GM06990 (cell line): ENCODE results near the gene CELF6.

Source experiments
- DNase-seq: peaks from one replicate; pipeline ENCODE4 v3.0.0-alpha.2; 2011; ENCODE audit not compliant: insufficient read length; ENCODE audit errors: extremely low read depth
- H3K27me3 ChIP-seq: replicated peaks from 2 replicates; pipeline ENCODE4 v1.6.0; 2011; ENCODE audit warnings: low read length; ENCODE audit not compliant: control insufficient read depth, insufficient read depth
- H3K36me3 ChIP-seq: 2 replicates; pipeline ENCODE4 v1.5.1; 2011; ENCODE audit warnings: low read length; ENCODE audit not compliant: control insufficient read depth, insufficient read depth
- H3K4me3 ChIP-seq: replicated peaks from 2 replicates; pipeline ENCODE4 v1.5.1; 2011; ENCODE audit warnings: low read depth, mild to moderate bottlenecking, control low read depth, low read length
- CTCF ChIP-seq: IDR thresholded peaks from 2 replicates; pipeline ENCODE4 v1.5.1; 2011; ENCODE audit warnings: low read length, control low read depth, mild to moderate bottlenecking, inconsistent platforms; ENCODE audit not compliant: insufficient read depth, poor library complexity, severe bottlenecking

The CELF6 gene

GRCh38 chr15:72358121-72358520, 38.2 kb upstream of the CELF6 start:
- no peak for TF ChIP-seq CTCF
- no peak overlapping the region for H3K4me3 ChIP-seq
- no peaks in the 10 kb centered on the region for H3K27me3 ChIP-seq
- DNase-seq = no peak
- peaks cover 16% of the 10 kb centered on the region for H3K36me3 ChIP-seq

- TF ChIP-seq CTCF = no peak
- no peak for DNase-seq
- Histone ChIP-seq H3K27me3 (no peaks in the 10 kb centered on the region), H3K36me3 (peaks cover 27% of the 10 kb centered on the region), H3K4me3 (no peak overlapping the region)
These were observed 34.5 kb upstream of the CELF6 start for GRCh38 chr15:72354496-72354895.

- no peak for DNase-seq
- Histone ChIP-seq H3K36me3 (peaks cover 33% of the 10 kb centered on the region), H3K4me3 (no peak overlapping the region), H3K27me3 (no peaks in the 10 kb centered on the region)
- no peak for TF ChIP-seq CTCF
These were observed 33.3 kb upstream of the CELF6 start for GRCh38 chr15:72353266-72353665.

GRCh38 chr15:72345806-72346205, 25.8 kb upstream of the CELF6 start:
- Histone ChIP-seq H3K4me3 (no peak overlapping the region), H3K36me3 (peaks cover 39% of the 10 kb centered on the region), H3K27me3 (no peaks in the 10 kb centered on the region)
- no peak for TF ChIP-seq CTCF
- DNase-seq = no peak

GRCh38 chr15:72345280-72345679, 25.3 kb upstream of the CELF6 start:
- peaks cover 37% of the 10 kb centered on the region for H3K36me3 ChIP-seq

More at GRCh38 chr15:72345280-72345679, 25.3 kb upstream of the CELF6 start:
- DNase-seq = no peak
- no peak for TF ChIP-seq CTCF
- no peaks in the 10 kb centered on the region for H3K27me3 ChIP-seq
- no peak overlapping the region for H3K4me3 ChIP-seq
